PC-3 (cell line): ENCODE measurements around the gene AJAP1. TPM values are rescaled to one million over a fixed set of nuclear protein-coding genes. Genes with fewer than 3 reads are reported as not detected.

ENCODE experiments used
- ATAC-seq: fragments of 200-7000 bp; cut with Tn5 transposase; 2 replicates; pipeline ENCODE4 v1.9.1; 2020; ENCODE audit warnings: mild to moderate bottlenecking, moderate library complexity
- BruUV-seq: library from RNA; stranded (reverse); fragments of 400-500 nt; replicated peaks from 2 replicates; lab custom pipeline; 2021; lab: Mats Ljungman, UMichigan
- CTCF ChIA-PET: fragments of 300-600 bp; sonication (Branson Sonifier 250); formaldehyde crosslinking; loops from one replicate; lab custom pipeline; 2022; ENCODE audit warnings: antibody characterized with exemption; lab: Charles Lee
- POLR2A ChIA-PET: fragments of 300-600 bp; sonication (Branson Sonifier 250); formaldehyde crosslinking; loops from one replicate; lab custom pipeline; 2022; ENCODE audit warnings: antibody characterized with exemption; ENCODE audit not compliant: unreplicated experiment; lab: Charles Lee
- DNase-seq: peaks from one replicate; pipeline ENCODE4 v3.0.0-alpha.2; 2015
- H2AFZ ChIP-seq: fragments of 300-600 bp; sonication (generic); 2 replicates; pipeline ENCODE4 v1.6.0; 2016; ENCODE audit warnings: antibody characterized with exemption, low read length
- H3F3A ChIP-seq: fragments of 300-600 bp; sonication (generic); one replicate; pipeline ENCODE4 v1.6.0; 2017; ENCODE audit warnings: antibody characterized with exemption, low read length, control low read depth, mild to moderate bottlenecking; ENCODE audit not compliant: unreplicated experiment
- H3K27ac ChIP-seq: fragments of 300-600 bp; sonication (generic); 2 replicates; pipeline ENCODE4 v1.5.1; 2016; ENCODE audit warnings: mild to moderate bottlenecking, low read length
- H3K27me3 ChIP-seq: fragments of 300-600 bp; sonication (generic); 2 replicates; pipeline ENCODE4 v1.6.1; 2016; ENCODE audit warnings: low read length, mixed read lengths
- H3K36me3 ChIP-seq: fragments of 300-600 bp; sonication (generic); 2 replicates; pipeline ENCODE4 v1.6.1; 2016; ENCODE audit warnings: low read depth, mixed run types, low read length, mixed read lengths
- H3K4me1 ChIP-seq: fragments of 300-600 bp; sonication (generic); 2 replicates; pipeline ENCODE4 v1.5.1; 2016; ENCODE audit warnings: low read length; ENCODE audit not compliant: insufficient read depth
- H3K4me2 ChIP-seq: fragments of 300-600 bp; sonication (generic); 2 replicates; pipeline ENCODE4 v1.6.0; 2016; ENCODE audit warnings: low read length
- H3K4me3 ChIP-seq: fragments of 300-600 bp; sonication (generic); 2 replicates; pipeline ENCODE4 v1.5.1; 2016; ENCODE audit warnings: mild to moderate bottlenecking, low read length, mixed read lengths
- H3K79me2 ChIP-seq: fragments of 300-600 bp; sonication (generic); 2 replicates; pipeline ENCODE4 v1.6.1; 2017; ENCODE audit warnings: low read length, mixed read lengths
- H3K9ac ChIP-seq: fragments of 300-600 bp; sonication (generic); 2 replicates; pipeline ENCODE4 v1.6.0; 2016; ENCODE audit warnings: mild to moderate bottlenecking, low read length
- H3K9me2 ChIP-seq: fragments of 300-600 bp; sonication (generic); replicated peaks from 2 replicates; pipeline ENCODE4 v1.6.1; 2016; ENCODE audit warnings: mixed run types, low read length, mixed read lengths
- H3K9me3 ChIP-seq: fragments of 300-600 bp; sonication (generic); 2 replicates; pipeline ENCODE4 v1.6.1; 2016; ENCODE audit warnings: low read length, mixed read lengths
- H4K20me1 ChIP-seq: fragments of 300-600 bp; sonication (generic); 2 replicates; pipeline ENCODE4 v1.6.1; 2016; ENCODE audit warnings: low read length, mixed read lengths
- CTCF ChIP-seq: fragments of 300-600 bp; sonication (generic); conservative IDR thresholded peaks from 2 replicates; pipeline ENCODE4 v1.5.1; 2017; ENCODE audit warnings: antibody characterized with exemption, low read depth, mild to moderate bottlenecking, low read length
- EZH2 ChIP-seq: fragments of 300-600 bp; sonication (generic); IDR thresholded peaks from one replicate; pipeline ENCODE4 v1.6.1; 2017; ENCODE audit warnings: antibody characterized with exemption, mild to moderate bottlenecking, low read length; ENCODE audit not compliant: unreplicated experiment
- EZH2phosphoT487 ChIP-seq: fragments of 300-600 bp; sonication (generic); IDR thresholded peaks from 2 replicates; pipeline ENCODE4 v1.6.1; 2018; ENCODE audit warnings: mild to moderate bottlenecking, antibody characterized with exemption, low read length, borderline replicate concordance
- intact Hi-C: fragments of 100-400 bp; cut with micrococcal nuclease; formaldehyde crosslinking; loops from 2 replicates; pipeline ENCODE4 v1.9.0; 2023
- total RNA-seq: library from RNA; depleted of rRNA; stranded (reverse); fragments of >200 nt; gene quantifications from 2 replicates; pipeline ENCODE4 v1.2.3, GENCODE V29; 2014

AJAP1 gene
- total RNA-seq, 1 experiment from 2014 or later, result not detected

DNA sequence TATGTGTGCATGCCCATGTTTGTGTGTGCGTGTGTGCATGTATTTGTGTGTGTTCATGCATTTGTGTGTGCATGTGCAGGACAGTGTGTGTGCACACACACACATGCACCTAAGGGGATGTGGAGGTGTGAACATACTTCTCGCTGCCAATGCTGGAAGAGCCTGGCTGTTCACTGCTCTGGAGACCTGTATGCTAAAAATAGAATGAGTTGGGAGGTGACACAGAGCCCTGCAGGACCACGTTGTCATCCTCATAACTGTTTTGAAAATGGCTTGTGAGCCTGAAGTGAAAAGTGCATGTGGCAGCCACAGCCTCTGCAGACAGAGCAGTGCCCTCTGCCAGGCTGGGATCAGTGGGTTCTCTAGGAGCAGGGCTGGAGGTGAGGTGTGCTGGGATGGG lies 95.8 kb downstream of the AJAP1 start:
- peaks cover 15% of the 10 kb centered on the region for H3K9me3 ChIP-seq

DNA sequence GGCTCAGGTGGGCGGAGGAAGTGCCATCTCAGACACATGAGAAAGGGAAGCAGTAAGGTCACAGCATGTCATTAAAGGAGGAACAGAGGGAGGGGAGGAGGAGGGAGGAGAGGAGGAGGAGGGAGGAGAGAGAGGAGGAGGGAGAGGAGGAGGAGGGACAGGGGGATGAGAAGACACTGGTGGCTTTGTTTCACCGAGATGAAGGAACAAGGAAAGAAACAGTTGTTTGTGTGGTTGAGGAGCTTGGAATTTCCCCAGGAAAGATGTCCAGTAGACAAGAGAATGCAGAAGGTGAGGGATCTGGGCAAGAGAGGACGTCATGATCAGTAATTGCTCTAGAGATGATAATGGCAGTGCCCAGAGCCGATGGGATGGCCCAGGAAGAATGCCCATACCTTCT lies 97.7 kb downstream of the AJAP1 start:
- no peak for DNase-seq
- no peaks in the 10 kb centered on the region for H3K36me3 ChIP-seq
- no peak overlapping the region for H3K4me2 ChIP-seq
- no peaks in the 10 kb centered on the region for H4K20me1 ChIP-seq
- TF ChIP-seq EZH2, result no peak
- no peak for TF ChIP-seq CTCF
- no peak for TF ChIP-seq EZH2phosphoT487
- BruUV-seq, result no TSS peak
- H3K4me1 ChIP-seq, result no peaks in the 10 kb centered on the region
- H3K9ac ChIP-seq, result no peak overlapping the region
- ATAC-seq, result no peak
- H3F3A ChIP-seq, result no peaks in the 10 kb centered on the region
- no peak overlapping the region for H2AFZ ChIP-seq
- H3K4me3 ChIP-seq, result no peak overlapping the region
- no peaks in the 10 kb centered on the region for H3K9me2 ChIP-seq
- ChIA-PET POLR2A (no interaction called here), CTCF (no interaction called here)
- no peak overlapping the region for H3K27ac ChIP-seq
- intact Hi-C loops, result no loop called here
- no peaks in the 10 kb centered on the region for H3K79me2 ChIP-seq
- peaks cover 28% of the 10 kb centered on the region for H3K9me3 ChIP-seq
- H3K27me3 ChIP-seq, result peaks cover 3% of the 10 kb centered on the region; the same call in 1 of the 2 replicates

More for the DNA sequence above, 95.8 kb downstream of the AJAP1 start:
- Histone ChIP-seq H3K79me2 (no peaks in the 10 kb centered on the region), H3F3A (no peaks in the 10 kb centered on the region), H2AFZ (no peak overlapping the region), H3K4me2 (no peak overlapping the region), H3K4me3 (no peak overlapping the region), H3K4me1 (no peaks in the 10 kb centered on the region), H3K27ac (no peak overlapping the region), H4K20me1 (no peaks in the 10 kb centered on the region), H3K9ac (no peak overlapping the region), H3K27me3 (peaks cover 8% of the 10 kb centered on the region; the same call in 1 of the 2 replicates), H3K36me3 (no peaks in the 10 kb centered on the region), H3K9me2 (no peaks in the 10 kb centered on the region)
- TF ChIP-seq EZH2, result no peak
- no peak for TF ChIP-seq EZH2phosphoT487
- no peak for TF ChIP-seq CTCF
- intact Hi-C loops, result no loop called here
- POLR2A ChIA-PET, result no interaction called here
- no peak for DNase-seq
- no peak for ATAC-seq
- no TSS peak for BruUV-seq
- CTCF ChIA-PET, result no interaction called here

DNA sequence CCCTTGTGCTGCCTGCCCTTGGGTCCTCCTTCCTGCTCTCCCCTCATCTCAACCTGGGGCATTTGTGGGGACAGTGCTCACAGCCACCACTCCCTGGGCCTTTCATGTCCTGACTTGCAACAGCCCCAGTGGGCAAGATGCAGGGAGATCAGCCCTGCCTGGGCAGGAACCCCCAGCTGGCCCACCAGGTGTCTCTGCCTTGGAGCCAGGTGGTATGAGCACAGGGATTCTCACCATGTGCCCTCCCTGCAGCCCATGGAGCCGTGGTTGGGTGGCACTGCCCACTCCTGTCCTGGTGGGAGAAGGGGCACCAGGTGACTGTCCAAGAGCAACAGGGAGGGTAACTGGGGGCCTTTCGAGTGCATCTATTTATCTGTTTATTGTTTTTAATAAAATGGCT lies 100.4 kb downstream of the AJAP1 start:
- intact Hi-C loops, result no loop called here
- Histone ChIP-seq H4K20me1 (no peaks in the 10 kb centered on the region), H3K9ac (no peak overlapping the region), H3K79me2 (no peaks in the 10 kb centered on the region), H3K36me3 (no peaks in the 10 kb centered on the region), H3K9me3 (peaks cover 34% of the 10 kb centered on the region), H2AFZ (no peak overlapping the region), H3K4me1 (no peaks in the 10 kb centered on the region), H3K27ac (no peak overlapping the region), H3K9me2 (no peaks in the 10 kb centered on the region), H3K4me2 (no peak overlapping the region), H3K4me3 (no peak overlapping the region), H3F3A (no peaks in the 10 kb centered on the region), H3K27me3 (no peaks in the 10 kb centered on the region)
- DNase-seq, result no peak
- no peak for TF ChIP-seq CTCF
- no peak for TF ChIP-seq EZH2phosphoT487
- no peak for TF ChIP-seq EZH2
- CTCF ChIA-PET, result no interaction called here
- POLR2A ChIA-PET, result no interaction called here
- ATAC-seq, result no peak
- no TSS peak for BruUV-seq
